Measurements from ENCODE around the gene PLAC8.
"Not testable (repeated sequence)": the region's sequence is repeated elsewhere in the genome, so short reads cannot be mapped to it uniquely, and the experiment has no call there.

PLAC8 gene

GRCh38 chr4:83074086-83074704, 40.3 kb downstream of the PLAC8 start:
- Histone ChIP-seq H3K27me3 (ENCODE audit: control insufficient read depth in 1 of 2, insufficient read depth in 2 of 2, low read length in 2 of 2) (no peaks in the 10 kb centered on the region), H3K36me3 (ENCODE audit: control insufficient read depth in 1 of 2, insufficient read depth in 2 of 2, low read length in 2 of 2) (peaks cover 0 to 19% of the 10 kb centered on the region in 2 donors), H3K27ac (ENCODE audit: low read depth, low read length) (no peak overlapping the region), H3K9ac (ENCODE audit: low read depth in 1 of 2, low read length in 2 of 2) (no peak overlapping the region), H3K4me3 (ENCODE audit: low read depth in 1 of 2, low read length in 2 of 2) (no peak overlapping the region), H3K9me3 (ENCODE audit: control insufficient read depth in 1 of 2, low read length in 2 of 2) (no peaks in the 10 kb centered on the region), H3K4me1 (ENCODE audit: control insufficient read depth in 1 of 2, insufficient read depth in 2 of 2, low read length in 2 of 2) (no peaks in the 10 kb centered on the region)

DNA sequence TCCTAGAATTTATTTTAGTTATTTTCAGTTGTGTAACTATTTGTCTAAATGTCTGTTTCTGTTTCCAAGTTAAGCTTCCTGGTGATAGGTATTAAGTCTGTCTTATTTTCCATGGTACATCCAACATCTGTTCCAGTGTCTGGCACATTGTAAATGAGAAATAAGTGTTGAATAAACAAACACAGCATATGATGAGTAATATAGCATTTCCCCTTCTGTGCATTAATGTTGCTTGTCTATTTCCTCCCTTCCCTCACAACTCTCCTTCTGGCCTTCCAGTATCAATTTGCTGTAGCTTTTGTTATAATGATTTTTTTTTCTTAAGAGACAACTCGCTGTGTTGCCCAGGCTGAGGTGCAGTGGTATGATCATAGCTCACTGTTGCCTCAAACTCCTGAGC, 43.4 kb downstream of the PLAC8 start:
- Histone ChIP-seq H3K4me1 (ENCODE audit: control insufficient read depth in 1 of 2, insufficient read depth in 2 of 2, low read length in 2 of 2) (no peaks in the 10 kb centered on the region), H3K27me3 (ENCODE audit: control insufficient read depth in 1 of 2, insufficient read depth in 2 of 2, low read length in 2 of 2) (no peaks in the 10 kb centered on the region), H3K27ac (ENCODE audit: low read depth, low read length) (no peak overlapping the region), H3K9ac (ENCODE audit: low read depth in 1 of 2, low read length in 2 of 2) (no peak overlapping the region), H3K9me3 (ENCODE audit: control insufficient read depth in 1 of 2, low read length in 2 of 2) (no peaks in the 10 kb centered on the region), H3K4me3 (ENCODE audit: low read depth in 1 of 2, low read length in 2 of 2) (no peak overlapping the region), H3K36me3 (ENCODE audit: control insufficient read depth in 1 of 2, insufficient read depth in 2 of 2, low read length in 2 of 2) (peaks cover 0 to 23% of the 10 kb centered on the region in 2 donors)

DNA sequence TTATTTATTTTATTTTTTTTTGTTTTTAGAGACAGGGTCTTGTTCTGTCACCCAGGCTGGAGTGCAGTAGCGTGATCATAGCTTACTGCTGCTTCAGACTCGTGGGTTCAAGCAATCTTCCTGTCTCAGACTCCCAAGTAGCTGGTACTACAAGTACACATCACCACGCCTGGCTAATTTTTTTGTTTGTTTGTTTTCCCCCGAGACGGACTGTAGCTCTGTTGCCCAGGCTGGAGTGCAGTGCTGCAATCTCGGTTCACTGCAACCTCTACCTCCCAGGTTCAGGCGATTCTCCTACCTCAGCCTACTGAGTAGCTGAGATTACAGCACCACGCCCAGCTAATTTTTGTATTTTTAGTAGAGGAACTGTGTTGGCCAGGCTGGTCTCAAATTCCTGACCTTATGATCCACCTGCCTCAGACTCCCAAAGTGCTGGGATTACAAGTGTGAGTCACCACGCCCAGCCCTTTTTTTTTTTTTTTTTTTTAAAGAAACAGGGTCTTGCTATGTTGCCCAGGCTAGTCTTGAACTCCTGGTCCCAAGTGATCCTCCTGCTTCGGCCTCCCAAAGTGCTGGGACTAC, 47.4 kb downstream of the PLAC8 start:
- no peak overlapping the region for H3K9ac ChIP-seq (ENCODE audit: low read depth in 1 of 2, low read length in 2 of 2)
- H3K27me3 ChIP-seq (ENCODE audit: control insufficient read depth in 1 of 2, insufficient read depth in 2 of 2, low read length in 2 of 2), result no peaks in the 10 kb centered on the region
- no peak overlapping the region for H3K27ac ChIP-seq (ENCODE audit: low read depth, low read length)
- no peaks in the 10 kb centered on the region for H3K4me1 ChIP-seq (ENCODE audit: control insufficient read depth in 1 of 2, insufficient read depth in 2 of 2, low read length in 2 of 2)
- H3K4me3 ChIP-seq (ENCODE audit: low read depth in 1 of 2, low read length in 2 of 2), result no peak overlapping the region
- H3K9me3 ChIP-seq (ENCODE audit: control insufficient read depth in 1 of 2, low read length in 2 of 2), result no peaks in the 10 kb centered on the region
- H3K36me3 ChIP-seq (ENCODE audit: control insufficient read depth in 1 of 2, insufficient read depth in 2 of 2, low read length in 2 of 2), result peaks cover 11 to 45% of the 10 kb centered on the region in 2 donors

DNA sequence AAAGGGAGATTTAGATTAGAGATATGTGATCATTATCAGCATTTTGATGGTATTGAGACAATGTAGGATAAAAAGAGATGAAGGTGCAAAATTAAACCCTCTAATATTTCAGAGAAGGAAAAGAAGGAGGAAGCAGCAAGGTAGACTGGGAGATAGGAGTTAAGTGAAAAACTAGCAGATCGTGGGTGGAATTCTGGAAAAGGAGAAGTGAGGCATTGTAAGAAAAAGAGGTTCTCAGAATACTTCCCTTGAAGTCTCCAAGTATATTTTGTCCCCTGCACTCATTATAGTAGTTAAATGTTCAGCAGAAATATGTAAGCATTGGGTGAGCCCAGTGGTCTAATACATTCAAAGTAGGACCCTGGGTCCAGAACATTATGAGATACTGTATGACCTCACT, 49.3 kb downstream of the PLAC8 start:
- Histone ChIP-seq H3K4me1 (ENCODE audit: control insufficient read depth in 1 of 2, insufficient read depth in 2 of 2, low read length in 2 of 2) (no peaks in the 10 kb centered on the region), H3K9me3 (ENCODE audit: control insufficient read depth in 1 of 2, low read length in 2 of 2) (no peaks in the 10 kb centered on the region), H3K27ac (ENCODE audit: low read depth, low read length) (no peak overlapping the region), H3K27me3 (ENCODE audit: control insufficient read depth in 1 of 2, insufficient read depth in 2 of 2, low read length in 2 of 2) (no peaks in the 10 kb centered on the region), H3K9ac (ENCODE audit: low read depth in 1 of 2, low read length in 2 of 2) (no peak overlapping the region), H3K36me3 (ENCODE audit: control insufficient read depth in 1 of 2, insufficient read depth in 2 of 2, low read length in 2 of 2) (peaks cover 16 to 55% of the 10 kb centered on the region in 2 donors), H3K4me3 (ENCODE audit: low read depth in 1 of 2, low read length in 2 of 2) (no peak overlapping the region)

DNA sequence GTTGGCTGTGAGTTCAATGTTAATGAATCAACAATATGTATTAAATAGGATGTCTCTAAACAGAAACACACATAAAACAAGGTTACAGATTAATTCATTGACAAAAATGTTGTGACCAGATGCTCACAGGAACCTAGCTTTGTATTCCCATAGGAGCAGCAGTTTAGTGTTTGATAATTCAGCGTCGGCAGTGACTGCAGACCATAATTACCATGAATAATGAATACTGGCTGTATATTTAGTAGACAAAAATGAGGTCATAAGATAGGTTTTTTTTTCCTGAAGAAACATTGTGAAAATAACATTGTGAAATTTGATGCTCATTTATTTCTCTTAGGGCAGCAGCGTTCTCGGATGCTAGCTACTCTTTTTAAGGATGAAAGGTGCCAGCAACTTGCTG, 51.8 kb downstream of the PLAC8 start:
- Histone ChIP-seq H3K4me1 (ENCODE audit: control insufficient read depth in 1 of 2, insufficient read depth in 2 of 2, low read length in 2 of 2) (no peaks in the 10 kb centered on the region), H3K4me3 (ENCODE audit: low read depth in 1 of 2, low read length in 2 of 2) (no peak overlapping the region), H3K27ac (ENCODE audit: low read depth, low read length) (no peak overlapping the region), H3K9me3 (ENCODE audit: control insufficient read depth in 1 of 2, low read length in 2 of 2) (no peaks in the 10 kb centered on the region), H3K36me3 (ENCODE audit: control insufficient read depth in 1 of 2, insufficient read depth in 2 of 2, low read length in 2 of 2) (peaks cover 16 to 45% of the 10 kb centered on the region in 2 donors), H3K27me3 (ENCODE audit: control insufficient read depth in 1 of 2, insufficient read depth in 2 of 2, low read length in 2 of 2) (no peaks in the 10 kb centered on the region), H3K9ac (ENCODE audit: low read depth in 1 of 2, low read length in 2 of 2) (no peak overlapping the region)

- no peak overlapping the region for H3K9ac ChIP-seq (ENCODE audit: low read depth in 1 of 2, low read length in 2 of 2)
- H3K4me1 ChIP-seq (ENCODE audit: control insufficient read depth in 1 of 2, insufficient read depth in 2 of 2, low read length in 2 of 2), result no peaks in the 10 kb centered on the region
- no peak overlapping the region for H3K4me3 ChIP-seq (ENCODE audit: low read depth in 1 of 2, low read length in 2 of 2)
- peaks cover 16 to 44% of the 10 kb centered on the region in 2 donors for H3K36me3 ChIP-seq (ENCODE audit: control insufficient read depth in 1 of 2, insufficient read depth in 2 of 2, low read length in 2 of 2)
- no peak overlapping the region for H3K27ac ChIP-seq (ENCODE audit: low read depth, low read length)
- H3K9me3 ChIP-seq (ENCODE audit: control insufficient read depth in 1 of 2, low read length in 2 of 2), result no peaks in the 10 kb centered on the region
- H3K27me3 ChIP-seq (ENCODE audit: control insufficient read depth in 1 of 2, insufficient read depth in 2 of 2, low read length in 2 of 2), result no peaks in the 10 kb centered on the region
These were observed 59.6 kb downstream of the PLAC8 start for GRCh38 chr4:83054928-83055327.

DNA sequence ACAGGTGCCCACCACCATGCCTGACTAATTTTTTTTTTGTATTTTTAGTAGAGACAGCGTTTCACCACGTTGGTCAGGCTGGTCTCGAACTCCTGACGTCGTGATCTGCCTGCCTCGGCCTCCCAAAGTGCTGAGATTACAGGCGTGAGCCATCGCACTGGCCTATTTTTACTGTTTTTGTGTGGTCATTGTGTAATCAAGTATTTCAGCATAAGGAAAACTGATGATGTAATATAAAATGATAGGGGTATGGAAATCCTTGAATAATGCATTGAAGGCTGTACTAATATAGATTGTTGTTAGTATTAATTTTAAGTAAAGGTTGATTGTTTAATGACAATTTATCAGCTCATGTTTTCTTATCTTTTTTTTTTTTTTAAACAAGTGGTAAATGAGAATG, 65.7 kb downstream of the PLAC8 start:
- not testable (repeated sequence) for H3K9ac ChIP-seq (ENCODE audit: low read depth in 1 of 2, low read length in 2 of 2); H3K27ac ChIP-seq (ENCODE audit: low read depth, low read length); H3K9me3 ChIP-seq (ENCODE audit: control insufficient read depth in 1 of 2, low read length in 2 of 2); H3K4me1 ChIP-seq (ENCODE audit: control insufficient read depth in 1 of 2, insufficient read depth in 2 of 2, low read length in 2 of 2); H3K4me3 ChIP-seq (ENCODE audit: low read depth in 1 of 2, low read length in 2 of 2); H3K27me3 ChIP-seq (ENCODE audit: control insufficient read depth in 1 of 2, insufficient read depth in 2 of 2, low read length in 2 of 2)
- H3K36me3 ChIP-seq (ENCODE audit: control insufficient read depth in 1 of 2, insufficient read depth in 2 of 2, low read length in 2 of 2), result peaks cover 21 to 43% of the 10 kb centered on the region in 2 donors

- Histone ChIP-seq H3K27me3 (ENCODE audit: control insufficient read depth in 1 of 2, insufficient read depth in 2 of 2, low read length in 2 of 2) (no peaks in the 10 kb centered on the region), H3K36me3 (ENCODE audit: control insufficient read depth in 1 of 2, insufficient read depth in 2 of 2, low read length in 2 of 2) (peaks cover 21 to 28% of the 10 kb centered on the region in 2 donors), H3K9me3 (ENCODE audit: control insufficient read depth in 1 of 2, low read length in 2 of 2) (no peaks in the 10 kb centered on the region), H3K4me1 (ENCODE audit: control insufficient read depth in 1 of 2, insufficient read depth in 2 of 2, low read length in 2 of 2) (no peaks in the 10 kb centered on the region), H3K4me3 (ENCODE audit: low read depth in 1 of 2, low read length in 2 of 2) (no peak overlapping the region), H3K9ac (ENCODE audit: low read depth in 1 of 2, low read length in 2 of 2) (no peak overlapping the region), H3K27ac (ENCODE audit: low read depth, low read length) (no peak overlapping the region)
These were observed 67.6 kb downstream of the PLAC8 start for GRCh38 chr4:83046693-83047473.

GRCh38 chr4:83043801-83044407, 70.6 kb downstream of the PLAC8 start:
- Histone ChIP-seq H3K4me1 (ENCODE audit: control insufficient read depth in 1 of 2, insufficient read depth in 2 of 2, low read length in 2 of 2) (no peaks in the 10 kb centered on the region), H3K9me3 (ENCODE audit: control insufficient read depth in 1 of 2, low read length in 2 of 2) (no peaks in the 10 kb centered on the region), H3K4me3 (ENCODE audit: low read depth in 1 of 2, low read length in 2 of 2) (no peak overlapping the region), H3K36me3 (ENCODE audit: control insufficient read depth in 1 of 2, insufficient read depth in 2 of 2, low read length in 2 of 2) (peaks cover 0 to 3% of the 10 kb centered on the region in 2 donors), H3K27me3 (ENCODE audit: control insufficient read depth in 1 of 2, insufficient read depth in 2 of 2, low read length in 2 of 2) (no peaks in the 10 kb centered on the region), H3K27ac (ENCODE audit: low read depth, low read length) (no peak overlapping the region), H3K9ac (ENCODE audit: low read depth in 1 of 2, low read length in 2 of 2) (no peak overlapping the region)

- not testable (repeated sequence) for H3K4me3 ChIP-seq (ENCODE audit: low read depth in 1 of 2, low read length in 2 of 2); H3K4me1 ChIP-seq (ENCODE audit: control insufficient read depth in 1 of 2, insufficient read depth in 2 of 2, low read length in 2 of 2); H3K9ac ChIP-seq (ENCODE audit: low read depth in 1 of 2, low read length in 2 of 2); H3K9me3 ChIP-seq (ENCODE audit: control insufficient read depth in 1 of 2, low read length in 2 of 2); H3K27me3 ChIP-seq (ENCODE audit: control insufficient read depth in 1 of 2, insufficient read depth in 2 of 2, low read length in 2 of 2); H3K27ac ChIP-seq (ENCODE audit: low read depth, low read length); H3K36me3 ChIP-seq (ENCODE audit: control insufficient read depth in 1 of 2, insufficient read depth in 2 of 2, low read length in 2 of 2)
These were observed 71.4 kb downstream of the PLAC8 start for GRCh38 chr4:83043157-83043556.
